HG03196 (cell line): ENCODE measurements around the gene IGSF22.
"Not testable (repeated sequence)": the region's sequence is repeated elsewhere in the genome, so short reads cannot be mapped to it uniquely, and the experiment has no call there.

Source experiments
- ATAC-seq: cut with Tn5 transposase; IDR thresholded peaks from one replicate; pipeline ENCODE4 v1.9.1; 2021; ENCODE audit not compliant: unreplicated experiment

The IGSF22 gene

DNA sequence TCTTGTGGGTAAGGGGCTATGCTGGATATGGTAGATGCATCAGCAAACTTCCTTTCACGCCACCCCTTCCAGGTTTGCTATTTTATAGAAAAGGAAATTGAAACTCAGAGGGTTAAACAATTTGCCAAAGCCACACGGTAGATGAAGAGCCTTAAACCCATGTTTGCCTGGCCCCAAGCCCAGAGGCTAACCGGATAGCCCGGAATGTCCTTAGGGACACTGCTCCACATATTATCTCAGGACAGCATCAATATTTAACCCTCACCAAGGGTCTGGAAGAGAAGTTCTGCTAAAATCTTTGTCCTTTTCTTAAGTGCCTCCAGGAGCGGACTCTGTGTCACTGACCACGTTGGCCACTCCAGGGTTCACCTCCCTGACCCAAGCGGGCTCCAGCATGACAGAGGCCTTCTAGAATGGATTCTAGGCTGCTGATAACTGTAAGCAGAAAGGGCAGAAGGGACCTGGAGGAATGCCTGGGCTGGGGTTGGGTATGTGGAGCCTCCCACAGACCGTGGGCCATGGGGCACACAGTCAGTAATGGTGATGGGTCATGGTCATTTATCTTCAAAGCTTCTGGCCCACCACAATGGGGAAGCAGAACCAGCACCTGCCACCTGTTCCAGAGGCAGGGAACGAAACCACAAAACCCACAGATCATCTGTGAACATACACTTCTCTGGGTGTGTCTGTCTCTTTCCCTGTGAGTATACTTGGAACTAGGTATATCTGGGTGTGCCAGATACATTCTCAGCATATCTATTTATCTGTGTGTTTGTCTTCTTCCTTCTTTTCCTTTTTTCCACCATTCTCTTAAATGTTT lies 32.8 kb downstream of the IGSF22 start:
- ATAC-seq = no peak

DNA sequence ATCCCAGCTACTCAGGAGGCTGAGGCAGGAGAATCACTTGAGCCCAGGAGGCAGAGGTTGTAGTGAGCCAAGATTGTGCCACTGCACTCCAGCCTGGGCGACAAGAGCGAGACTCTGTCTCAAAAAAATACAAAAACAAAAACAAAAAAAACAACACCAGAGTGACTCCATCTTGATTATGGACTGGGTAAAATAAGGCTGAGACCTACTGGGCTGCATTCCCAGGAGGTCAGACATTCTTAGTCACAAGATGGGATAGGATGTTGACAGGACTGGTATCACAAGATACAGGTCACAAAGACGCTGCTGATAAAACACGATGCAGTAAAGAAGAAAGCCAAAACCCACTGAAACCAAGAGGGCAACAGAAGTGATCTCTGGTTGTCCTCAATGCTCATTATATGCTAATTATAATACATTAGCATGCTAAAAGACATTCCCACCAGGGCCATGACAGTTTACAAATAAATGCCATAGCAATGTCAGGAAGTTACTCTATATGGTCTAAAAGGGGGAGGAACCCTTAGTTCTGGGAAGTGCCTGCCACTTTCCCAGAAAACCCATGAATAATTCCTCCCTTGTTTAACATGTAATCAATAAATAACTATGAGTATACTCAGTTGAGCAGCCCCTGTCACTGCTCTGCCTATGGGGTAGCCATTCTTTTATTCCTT lies 34.4 kb downstream of the IGSF22 start:
- ATAC-seq = not testable (repeated sequence)

DNA sequence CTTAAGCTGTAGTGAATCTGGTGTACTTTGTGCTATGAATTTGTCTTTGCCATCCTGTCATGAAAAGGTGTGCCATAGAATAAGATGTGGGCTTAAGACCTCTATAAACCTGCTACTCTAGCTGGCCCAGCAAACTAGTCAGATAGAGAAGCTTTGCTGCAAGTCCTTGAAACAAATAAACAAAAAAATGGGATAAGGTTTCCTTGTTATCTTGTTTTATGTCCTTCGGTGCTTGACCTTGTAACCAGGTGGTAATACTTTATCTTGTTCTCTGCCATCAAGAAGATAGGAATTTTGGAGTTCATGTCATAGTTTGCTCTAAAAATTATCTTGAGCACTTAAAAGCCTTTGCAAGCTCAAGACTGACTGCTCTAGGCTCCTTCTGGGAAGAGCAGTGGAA lies 41.7 kb downstream of the IGSF22 start:
- ATAC-seq = no peak

DNA sequence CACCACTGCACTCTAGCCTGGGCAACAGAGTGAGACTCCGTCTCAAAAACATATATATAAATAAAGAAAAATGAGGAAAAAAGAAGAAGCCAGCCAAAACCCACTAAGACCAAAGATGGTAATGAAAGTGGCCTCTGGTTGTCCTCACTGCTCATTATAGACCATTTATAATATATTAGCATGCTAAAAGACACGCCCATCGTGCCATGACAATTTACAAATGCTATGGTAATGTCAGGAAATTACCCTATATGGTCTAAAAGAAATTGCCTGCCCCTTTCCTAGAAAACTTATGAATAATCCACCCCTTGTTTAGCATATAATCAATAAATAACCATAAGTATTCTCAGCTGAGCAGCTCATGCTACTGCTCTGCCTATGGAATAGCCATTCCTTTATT lies 43.5 kb downstream of the IGSF22 start:
- ATAC-seq = no peak

DNA sequence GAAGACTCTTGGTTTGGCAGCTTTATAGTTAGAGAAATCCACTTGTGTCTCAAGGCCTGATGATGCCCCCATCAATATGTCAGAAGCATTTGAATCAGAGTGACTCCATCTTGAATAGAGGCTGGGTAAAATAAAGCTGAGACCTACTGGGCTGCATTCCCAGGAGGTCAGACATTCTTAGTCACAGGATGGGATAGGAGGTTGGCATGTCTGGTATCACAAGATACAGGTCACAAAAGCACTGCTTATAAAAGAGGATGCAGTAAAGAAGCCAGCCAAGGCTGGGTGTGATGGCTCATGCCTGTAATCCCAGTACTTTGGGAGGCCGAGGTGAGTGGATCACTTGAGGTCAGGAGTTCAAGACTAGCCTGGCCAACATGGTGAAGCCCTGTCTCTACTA lies 44.0 kb downstream of the IGSF22 start:
- ATAC-seq = not testable (repeated sequence)

DNA sequence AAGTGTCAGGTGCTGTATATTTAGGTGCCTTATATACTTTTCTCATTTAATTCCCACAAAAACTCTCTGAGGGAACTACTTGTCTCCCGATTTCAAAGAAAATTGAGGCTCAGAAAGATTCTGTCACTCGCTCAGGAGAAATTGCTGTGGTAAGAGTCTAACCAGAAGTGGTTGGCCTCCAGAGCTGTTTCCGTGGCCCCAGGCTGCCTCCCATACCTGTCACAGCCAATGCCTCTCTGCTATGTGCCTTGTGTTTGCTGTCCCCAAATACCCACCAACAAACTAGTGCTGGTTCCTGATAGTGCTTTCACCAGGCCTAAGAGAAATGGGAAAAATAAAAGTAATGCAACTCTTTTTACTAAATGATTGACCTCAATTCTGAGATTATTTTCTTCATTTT lies 48.4 kb downstream of the IGSF22 start:
- ATAC-seq = no peak

DNA sequence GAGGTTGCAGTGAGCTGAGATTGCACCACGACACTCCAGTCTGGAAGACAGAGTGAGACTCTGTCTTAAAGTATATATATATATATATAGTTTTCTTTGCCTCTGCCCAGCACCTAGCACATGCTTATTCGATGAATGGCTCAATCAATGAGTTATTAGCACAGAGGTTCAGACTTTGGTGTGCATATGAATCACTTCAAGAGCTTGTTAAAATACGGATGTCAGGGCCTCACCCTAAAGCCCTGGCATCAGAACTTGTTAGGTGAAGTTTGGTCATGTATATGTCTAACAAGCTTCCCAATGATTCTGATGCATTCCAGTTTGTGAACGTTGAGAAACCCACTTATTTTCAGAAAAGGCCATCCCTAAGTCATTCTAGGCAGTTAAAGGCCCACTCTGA lies 49.2 kb downstream of the IGSF22 start:
- ATAC-seq = no peak

DNA sequence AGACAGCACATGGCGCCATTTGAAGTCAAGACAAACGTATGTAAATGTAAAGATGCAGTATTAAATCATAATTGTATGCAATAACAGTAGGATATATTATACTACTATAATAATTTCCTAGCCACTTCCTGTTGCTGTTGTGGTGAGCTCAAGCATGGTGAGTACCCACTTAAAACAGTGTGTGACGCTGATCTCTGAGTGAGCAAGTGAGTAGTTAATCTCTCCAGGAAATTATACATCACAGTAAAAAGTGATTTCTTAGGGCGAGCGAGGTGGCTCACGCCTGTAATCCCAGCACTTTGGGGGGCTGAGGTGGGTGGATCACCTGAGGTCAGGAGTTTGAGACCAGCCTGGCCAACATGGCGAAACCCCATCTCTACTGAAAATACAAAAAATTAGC lies 53.8 kb downstream of the IGSF22 start:
- not testable (repeated sequence) for ATAC-seq

DNA sequence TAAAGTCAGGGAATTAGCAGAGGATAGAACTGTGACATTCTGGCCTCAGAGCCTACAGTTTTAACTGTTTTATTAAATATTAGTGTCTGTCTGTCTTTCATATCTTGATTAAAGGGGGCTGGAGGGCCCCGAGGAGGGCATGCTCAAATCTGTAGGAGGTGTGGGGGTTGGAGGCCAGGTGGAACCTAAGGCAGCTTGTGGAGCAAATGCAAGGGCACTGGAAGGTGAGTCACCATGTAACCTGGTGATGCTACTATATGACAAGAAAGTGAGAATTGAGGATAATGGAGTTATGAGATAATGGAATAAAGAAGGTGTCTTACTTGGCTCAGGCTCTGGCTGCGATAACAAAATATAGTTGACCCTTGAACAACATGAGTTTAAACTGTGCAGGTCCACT lies 54.7 kb downstream of the IGSF22 start:
- ATAC-seq = no peak

DNA sequence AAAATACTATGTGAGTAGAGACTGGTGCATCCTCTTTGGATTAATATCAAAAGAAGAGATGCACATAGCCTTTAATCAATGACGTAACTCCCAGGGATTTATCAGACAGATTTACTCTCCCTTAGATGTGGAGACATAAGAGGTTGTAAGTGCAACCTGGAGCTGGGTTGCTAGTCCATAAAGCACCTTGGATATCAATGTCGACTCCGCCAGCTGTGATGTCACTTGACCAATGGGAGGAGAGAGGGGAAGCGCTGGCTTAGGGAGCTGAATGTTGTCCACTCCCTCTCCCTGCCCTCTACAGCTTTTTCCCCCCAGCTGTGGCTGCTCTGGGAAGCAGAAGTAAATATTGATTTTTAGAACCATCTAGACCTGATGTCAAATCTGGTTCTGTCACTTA lies 56.3 kb downstream of the IGSF22 start:
- ATAC-seq = no peak

DNA sequence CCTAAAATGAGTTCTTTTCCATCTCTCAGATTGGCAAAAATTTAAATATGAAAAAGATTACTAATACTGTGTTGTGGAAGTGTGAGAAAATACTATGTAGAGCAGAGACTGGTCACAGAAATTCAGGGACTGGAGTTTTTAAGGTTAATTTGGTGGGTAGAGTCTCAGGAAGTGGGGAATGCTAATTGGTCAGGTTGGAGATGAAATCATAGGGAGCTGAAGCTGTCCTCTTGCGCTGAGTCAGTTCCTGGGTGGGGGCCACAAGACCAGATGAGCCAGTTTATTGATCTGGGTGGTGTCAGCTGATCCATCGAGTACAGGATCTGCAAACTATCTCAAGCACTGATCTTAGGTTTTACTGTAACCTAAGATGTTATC lies 56.8 kb downstream of the IGSF22 start:
- ATAC-seq = no peak

DNA sequence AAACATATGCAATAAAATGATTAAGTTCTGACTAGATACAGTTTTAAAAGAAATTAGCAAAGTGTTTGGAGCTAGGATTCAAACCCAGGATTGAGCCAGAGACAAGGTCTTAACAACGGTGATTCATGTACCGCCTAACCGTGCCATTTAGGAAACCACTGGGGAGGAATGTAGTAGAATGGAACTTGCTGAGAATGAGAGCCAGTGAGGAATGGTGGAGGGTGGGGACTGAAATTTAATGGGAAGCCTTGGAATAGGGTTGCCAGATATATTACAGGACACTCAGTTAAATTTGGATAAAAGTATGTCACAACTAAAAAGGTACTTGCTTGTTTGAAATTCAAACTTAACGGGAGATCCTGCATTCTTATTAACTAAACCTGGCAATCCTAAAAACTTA lies 57.9 kb downstream of the IGSF22 start:
- ATAC-seq = no peak

DNA sequence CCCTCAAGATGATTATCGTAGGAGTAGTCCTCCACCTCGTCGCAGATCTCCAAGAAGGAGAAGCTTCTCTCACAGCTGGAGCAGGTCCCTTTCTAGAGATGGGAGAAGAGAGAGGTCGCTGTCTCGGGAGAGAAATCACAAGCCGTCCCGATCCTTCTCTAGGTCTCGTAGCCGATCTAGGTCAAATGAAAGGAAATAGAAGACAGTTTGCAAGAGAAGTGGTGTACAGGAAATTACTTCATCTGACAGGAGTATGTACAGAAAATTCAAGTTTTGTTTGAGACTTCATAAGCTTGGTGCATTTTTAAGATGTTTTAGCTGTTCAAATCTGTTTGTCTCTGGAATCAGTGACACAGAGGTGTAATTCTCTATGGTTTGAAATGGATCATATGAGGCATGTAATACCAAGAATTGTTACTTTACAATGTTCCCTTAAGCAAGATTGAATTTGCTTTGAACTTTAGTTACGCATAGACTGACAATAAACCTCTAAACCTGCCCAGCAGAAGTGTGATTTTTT lies 60.6 kb downstream of the IGSF22 start:
- ATAC-seq = not testable (repeated sequence)

DNA sequence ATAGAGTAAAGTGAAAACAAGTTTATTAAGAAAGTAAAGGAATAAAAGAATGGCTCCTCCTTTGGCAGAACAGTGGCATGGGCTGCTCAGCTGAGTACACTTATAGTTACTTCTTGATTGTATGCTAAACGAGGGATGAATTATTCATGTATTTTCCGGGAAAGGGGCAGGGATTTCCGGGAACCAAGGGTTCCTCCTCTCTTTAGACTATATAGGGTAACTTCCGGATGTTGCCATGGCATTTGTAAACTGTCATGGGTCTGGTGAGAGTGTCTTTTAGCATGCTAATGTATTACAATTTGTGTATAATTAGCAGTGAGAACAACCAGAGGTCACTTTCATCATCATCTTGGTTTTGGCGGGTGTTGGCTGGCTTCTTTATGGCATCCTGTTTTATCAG lies 68.3 kb downstream of the IGSF22 start:
- ATAC-seq = no peak
